Tibial artery (tissue), 4 donors: Measurements from ENCODE around the gene LCE3B.

Source experiments
- DNase-seq, 2 donors: peaks; one replicate each; pipeline ENCODE4 v3.0.0-alpha.2; 2019
- H3K27ac ChIP-seq, 2 donors: fragments of 200-600 bp; sonication (generic) in 1 of 2; 1 replicate in 1 of 2; 2 replicates in 1 of 2; pipeline ENCODE4 v1.5.1; 2018 to 2019; ENCODE audit warnings: mild to moderate bottlenecking in 1 of 2
- H3K27me3 ChIP-seq, 2 donors: fragments of 200-600 bp; sonication (generic) in 1 of 2; one replicate each; pipeline versions ENCODE4 v1.5.1 to v1.6.0; 2016 to 2019
- H3K36me3 ChIP-seq, 3 donors: fragments of 200-600 bp; sonication (generic) in 2 of 3; one replicate each; pipeline ENCODE4 v1.5.1; 2016 to 2019; ENCODE audit warnings: mild to moderate bottlenecking in 2 of 3
- H3K4me1 ChIP-seq, 4 donors: fragments of 200-600 bp; sonication (generic) in 2 of 4; 1 replicate in 3 of 4; 2 replicates in 1 of 4; pipeline ENCODE4 v1.5.1; 2016 to 2019
- H3K4me3 ChIP-seq, 2 donors: fragments of 200-600 bp; sonication (generic) in 1 of 2; 1 replicate in 1 of 2; 2 replicates in 1 of 2; pipeline ENCODE4 v1.5.1; 2018 to 2019; ENCODE audit warnings: mild to moderate bottlenecking in 2 of 2
- H3K9me3 ChIP-seq, 3 donors: fragments of 200-600 bp; sonication (generic) in 1 of 3; one replicate each; pipeline ENCODE4 v1.5.1; 2016 to 2019
- CTCF ChIP-seq, 2 experiments: fragments of 200-600 bp in 1 of 2; fragments of 450-650 bp in 1 of 2; IDR thresholded peaks; one replicate each; pipeline ENCODE4 v1.5.1; 2017 to 2019; ENCODE audit warnings: antibody characterized with exemption in 2 of 2, mild to moderate bottlenecking in 1 of 2, moderate library complexity in 1 of 2
- intact Hi-C: fragments of 100-400 bp; cut with DNase I; formaldehyde crosslinking; loops from one replicate; pipeline ENCODE4 v1.15.0; 2023; ENCODE audit warnings: low total_unique reads

LCE3B gene

GRCh38 chr1:152663098-152663497 lies 49.5 kb downstream of the LCE3B start, which contains the start of gene LCE2D:
LCE2D (plus strand) TSS chr1:152663380; CDS start chr1:152664106, 726 bp downstream.
- no peak for TF ChIP-seq CTCF (IDR thresholded peaks at IDR 0.05)
- Histone ChIP-seq H3K4me1 (no peaks in the 10 kb centered on the region), H3K36me3 (no peaks in the 10 kb centered on the region), H3K4me3 (no peak within 1 kb of the TSS), H3K9me3 (no peaks in the 10 kb centered on the region), H3K27ac (no peak within 1 kb of the TSS), H3K27me3 (peaks cover 0 to 3% of the 10 kb centered on the region in 2 donors)
- intact Hi-C loops, result no loop called here
- DNase-seq, result no peak
